ENCODE results near the gene BPIFB4.
"Not testable (repeated sequence)": the region's sequence is repeated elsewhere in the genome, so short reads cannot be mapped to it uniquely, and the experiment has no call there.

The BPIFB4 gene

GRCh38 chr20:33079259-33079658 lies at the start of gene BPIFB4:
TSS of gene BPIFB4 (plus strand) at chr20:33079643. CDS start at chr20:33081527, 1,884 bp downstream.
- in situ Hi-C loops (cut with HindIII; ENCODE audit: low pct_ligation_motif_present, low pct_unique_long_range_greater_than_20kb, low sequenced_read_pairs): no loop called here
- no peak for DNase-seq

GRCh38 chr20:33030076-33030475 lies 49.4 kb upstream of the BPIFB4 start:
- in situ Hi-C loops (cut with HindIII; ENCODE audit: low pct_ligation_motif_present, low pct_unique_long_range_greater_than_20kb, low sequenced_read_pairs): no loop called here
- no peak for DNase-seq

GRCh38 chr20:33030569-33030968 lies 48.9 kb upstream of the BPIFB4 start:
- DNase-seq: no peak
- in situ Hi-C loops (cut with HindIII; ENCODE audit: low pct_ligation_motif_present, low pct_unique_long_range_greater_than_20kb, low sequenced_read_pairs): no loop called here

- in situ Hi-C loops (cut with HindIII; ENCODE audit: low pct_ligation_motif_present, low pct_unique_long_range_greater_than_20kb, low sequenced_read_pairs): no loop called here
These were observed 47.9 kb upstream of the BPIFB4 start, which contains the start of gene BPIFB6 for GRCh38 chr20:33031531-33031930. TSS of gene BPIFB6 (plus strand) at chr20:33031648. CDS start at chr20:33031648, 0 bp downstream.

GRCh38 chr20:33032555-33032954 lies 46.9 kb upstream of the BPIFB4 start:
- in situ Hi-C loops (cut with HindIII; ENCODE audit: low pct_ligation_motif_present, low pct_unique_long_range_greater_than_20kb, low sequenced_read_pairs): no loop called here
- no peak for DNase-seq

More at GRCh38 chr20:33031531-33031930, 47.9 kb upstream of the BPIFB4 start, which contains the start of gene BPIFB6:
- no peak for DNase-seq

- in situ Hi-C loops (cut with HindIII; ENCODE audit: low pct_ligation_motif_present, low pct_unique_long_range_greater_than_20kb, low sequenced_read_pairs): no loop called here
- DNase-seq: no peak
These were observed 46.1 kb upstream of the BPIFB4 start for GRCh38 chr20:33033381-33033780.

GRCh38 chr20:33034115-33034514 lies 45.3 kb upstream of the BPIFB4 start:
- no peak for DNase-seq
- in situ Hi-C loops (cut with HindIII; ENCODE audit: low pct_ligation_motif_present, low pct_unique_long_range_greater_than_20kb, low sequenced_read_pairs): no loop called here

GRCh38 chr20:33034901-33035492 lies 44.4 kb upstream of the BPIFB4 start:
- in situ Hi-C loops (cut with HindIII; ENCODE audit: low pct_ligation_motif_present, low pct_unique_long_range_greater_than_20kb, low sequenced_read_pairs): no loop called here
- no peak for DNase-seq

- in situ Hi-C loops (cut with HindIII; ENCODE audit: low pct_ligation_motif_present, low pct_unique_long_range_greater_than_20kb, low sequenced_read_pairs): no loop called here
- no peak for DNase-seq
These were observed 42.0 kb upstream of the BPIFB4 start for GRCh38 chr20:33037456-33037855.

GRCh38 chr20:33038243-33038642 lies 41.2 kb upstream of the BPIFB4 start:
- DNase-seq: no peak
- in situ Hi-C loops (cut with HindIII; ENCODE audit: low pct_ligation_motif_present, low pct_unique_long_range_greater_than_20kb, low sequenced_read_pairs): no loop called here

GRCh38 chr20:33042430-33042829 lies 37.0 kb upstream of the BPIFB4 start:
- in situ Hi-C loops (cut with HindIII; ENCODE audit: low pct_ligation_motif_present, low pct_unique_long_range_greater_than_20kb, low sequenced_read_pairs): no loop called here

GRCh38 chr20:33042983-33043730 lies 36.3 kb upstream of the BPIFB4 start:
- in situ Hi-C loops (cut with HindIII; ENCODE audit: low pct_ligation_motif_present, low pct_unique_long_range_greater_than_20kb, low sequenced_read_pairs): no loop called here

More at GRCh38 chr20:33042430-33042829, 37.0 kb upstream of the BPIFB4 start:
- DNase-seq: no peak

GRCh38 chr20:33043731-33044181 lies 35.7 kb upstream of the BPIFB4 start:
- in situ Hi-C loops (cut with HindIII; ENCODE audit: low pct_ligation_motif_present, low pct_unique_long_range_greater_than_20kb, low sequenced_read_pairs): no loop called here
- no peak for DNase-seq

More at GRCh38 chr20:33042983-33043730, 36.3 kb upstream of the BPIFB4 start:
- no peak for DNase-seq

GRCh38 chr20:33045129-33045721 lies 34.2 kb upstream of the BPIFB4 start:
- in situ Hi-C loops (cut with HindIII; ENCODE audit: low pct_ligation_motif_present, low pct_unique_long_range_greater_than_20kb, low sequenced_read_pairs); DNase-seq: not testable (repeated sequence)

- in situ Hi-C loops (cut with HindIII; ENCODE audit: low pct_ligation_motif_present, low pct_unique_long_range_greater_than_20kb, low sequenced_read_pairs): no loop called here
- DNase-seq: no peak
These were observed 33.0 kb upstream of the BPIFB4 start for GRCh38 chr20:33046412-33046811.

GRCh38 chr20:33051333-33051732 lies 28.1 kb upstream of the BPIFB4 start:
- in situ Hi-C loops (cut with HindIII; ENCODE audit: low pct_ligation_motif_present, low pct_unique_long_range_greater_than_20kb, low sequenced_read_pairs): no loop called here
- DNase-seq: no peak

- in situ Hi-C loops (cut with HindIII; ENCODE audit: low pct_ligation_motif_present, low pct_unique_long_range_greater_than_20kb, low sequenced_read_pairs): no loop called here
- no peak for DNase-seq
These were observed 25.9 kb upstream of the BPIFB4 start, which contains the start of gene BPIFB3 for GRCh38 chr20:33053291-33054106. TSS of gene BPIFB3 (plus strand) at chr20:33053903. CDS start at chr20:33055436, 1,533 bp downstream.

- in situ Hi-C loops (cut with HindIII; ENCODE audit: low pct_ligation_motif_present, low pct_unique_long_range_greater_than_20kb, low sequenced_read_pairs): no loop called here
- DNase-seq: no peak
These were observed 25.1 kb upstream of the BPIFB4 start for GRCh38 chr20:33054381-33054780.
